GM21576 (cell line): ENCODE measurements around the gene MDM4.
"Not testable (repeated sequence)": the region's sequence is repeated elsewhere in the genome, so short reads cannot be mapped to it uniquely, and the experiment has no call there.

Experiments
- ATAC-seq: cut with Tn5 transposase; IDR thresholded peaks from one replicate; pipeline ENCODE4 v1.9.1; 2021; ENCODE audit warnings: mild to moderate bottlenecking, moderate library complexity; ENCODE audit not compliant: unreplicated experiment

The MDM4 gene

GRCh38 chr1:204560002-204560401, 43.8 kb downstream of the MDM4 start:
- not testable (repeated sequence) for ATAC-seq

GRCh38 chr1:204560590-204561150, 44.5 kb downstream of the MDM4 start:
- ATAC-seq: no peak

GRCh38 chr1:204562075-204562990, 46.1 kb downstream of the MDM4 start:
- ATAC-seq: no peak

GRCh38 chr1:204563307-204563706, 47.1 kb downstream of the MDM4 start:
- ATAC-seq: no peak

GRCh38 chr1:204563780-204564179, 47.6 kb downstream of the MDM4 start:
- ATAC-seq: no peak

- ATAC-seq: peak; percentile 88
These were observed 48.6 kb downstream of the MDM4 start for GRCh38 chr1:204564835-204565234.

GRCh38 chr1:204565617-204566582, 49.7 kb downstream of the MDM4 start:
- no peak for ATAC-seq

GRCh38 chr1:204566583-204566955, 50.4 kb downstream of the MDM4 start:
- ATAC-seq: no peak

- no peak for ATAC-seq
These were observed 50.9 kb downstream of the MDM4 start for GRCh38 chr1:204567071-204567470.

GRCh38 chr1:204568576-204569315, 52.5 kb downstream of the MDM4 start:
- ATAC-seq: no peak

GRCh38 chr1:204569478-204569877, 53.3 kb downstream of the MDM4 start:
- ATAC-seq: no peak

GRCh38 chr1:204570021-204570420, 53.8 kb downstream of the MDM4 start:
- not testable (repeated sequence) for ATAC-seq

GRCh38 chr1:204571128-204571527, 54.9 kb downstream of the MDM4 start:
- no peak for ATAC-seq

- no peak for ATAC-seq
These were observed 55.4 kb downstream of the MDM4 start for GRCh38 chr1:204571631-204572030.

- no peak for ATAC-seq
These were observed 57.0 kb downstream of the MDM4 start for GRCh38 chr1:204572923-204573922.

- ATAC-seq: no peak
These were observed 58.0 kb downstream of the MDM4 start for GRCh38 chr1:204574016-204574864.

GRCh38 chr1:204574865-204575163, 58.6 kb downstream of the MDM4 start:
- ATAC-seq: no peak
